Cortex of kidney (tissue), 1 donor: ENCODE data around the gene P2RY12.

ENCODE experiments used
- DNase-seq: peaks from one replicate; lab custom pipeline; 2025; lab: John Stamatoyannopoulos, UW

P2RY12 gene

DNA sequence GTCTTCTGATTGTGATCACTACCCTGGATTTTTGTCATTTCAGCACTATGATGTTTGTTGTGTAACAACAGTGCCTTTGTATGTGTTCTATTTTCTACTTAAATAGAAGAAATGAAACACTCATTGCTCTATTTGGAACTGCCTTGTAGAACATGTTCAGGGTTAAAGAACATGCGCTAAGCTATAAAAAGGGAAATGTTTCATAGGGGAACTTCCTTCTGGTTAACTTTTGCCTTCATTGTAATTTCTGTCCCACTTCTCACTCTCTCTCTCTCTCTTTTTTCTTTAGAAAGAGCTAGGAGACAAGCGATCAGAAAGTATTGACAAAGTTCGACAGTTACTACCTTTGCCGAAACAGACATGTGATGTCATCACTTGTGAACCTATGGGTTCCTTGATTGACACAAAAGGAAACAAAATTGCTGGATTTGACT lies at the start of gene P2RY12:
P2RY12 (minus strand) TSS at position 13 of the 434 bp plus-strand sequence. CDS start 45,908 bp downstream, outside the sequence.
- DNase-seq, result no peak

- DNase-seq, result no peak
Observed at GRCh38 chr3:151432616-151433372, 48.2 kb upstream of the P2RY12 start.

GRCh38 chr3:151431940-151432339 lies 47.4 kb upstream of the P2RY12 start:
- no peak for DNase-seq

DNA sequence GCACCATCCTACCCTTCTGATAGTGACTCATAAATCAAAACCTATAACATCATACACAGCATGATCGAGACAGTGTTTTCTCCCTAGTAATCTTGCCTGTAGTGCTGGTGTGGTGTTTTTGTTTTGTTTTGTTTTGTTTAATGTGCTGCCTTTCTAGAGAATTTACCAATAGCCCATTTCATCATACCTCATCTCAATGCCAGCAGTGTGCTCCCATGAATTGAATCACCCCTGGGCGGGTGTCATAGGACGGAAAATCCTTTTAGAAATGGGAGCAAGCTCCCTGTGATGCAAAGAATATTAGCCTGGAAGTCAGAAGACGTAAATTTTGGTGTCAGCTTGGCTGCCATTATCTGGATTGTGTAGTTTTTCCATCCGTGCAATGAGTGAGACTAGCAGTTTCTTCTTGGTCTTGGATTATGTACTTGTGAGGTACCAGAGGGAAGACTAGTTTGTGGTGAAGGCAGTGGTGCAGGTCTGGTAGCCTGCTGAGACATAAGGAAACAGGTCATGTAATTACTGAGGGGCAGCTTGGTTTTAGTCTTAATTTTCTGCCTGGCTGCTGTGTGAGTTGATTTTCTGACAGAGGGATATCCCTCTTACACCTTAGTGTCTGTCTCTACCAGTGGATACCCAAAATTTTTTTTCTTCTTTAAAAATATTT lies 46.4 kb upstream of the P2RY12 start:
- DNase-seq, result no peak

GRCh38 chr3:151428386-151428785 lies 43.8 kb upstream of the P2RY12 start:
- DNase-seq, result no peak

DNA sequence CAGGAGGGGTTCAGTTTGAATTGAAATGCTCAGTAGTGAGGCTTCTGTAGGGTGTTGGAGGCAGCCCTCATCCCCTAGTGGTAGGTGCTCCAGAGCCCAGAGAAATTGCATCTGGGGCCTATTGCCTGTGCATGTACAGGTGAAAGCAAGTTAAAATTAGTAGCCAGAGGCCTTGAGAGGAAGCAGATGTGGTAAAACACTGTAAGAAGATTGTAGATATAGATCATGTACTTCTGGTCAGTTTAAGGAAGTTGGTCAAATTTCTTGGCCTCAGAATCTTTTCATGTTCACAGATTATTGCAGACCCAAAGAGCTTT lies 41.7 kb upstream of the P2RY12 start:
- no peak for DNase-seq

DNA sequence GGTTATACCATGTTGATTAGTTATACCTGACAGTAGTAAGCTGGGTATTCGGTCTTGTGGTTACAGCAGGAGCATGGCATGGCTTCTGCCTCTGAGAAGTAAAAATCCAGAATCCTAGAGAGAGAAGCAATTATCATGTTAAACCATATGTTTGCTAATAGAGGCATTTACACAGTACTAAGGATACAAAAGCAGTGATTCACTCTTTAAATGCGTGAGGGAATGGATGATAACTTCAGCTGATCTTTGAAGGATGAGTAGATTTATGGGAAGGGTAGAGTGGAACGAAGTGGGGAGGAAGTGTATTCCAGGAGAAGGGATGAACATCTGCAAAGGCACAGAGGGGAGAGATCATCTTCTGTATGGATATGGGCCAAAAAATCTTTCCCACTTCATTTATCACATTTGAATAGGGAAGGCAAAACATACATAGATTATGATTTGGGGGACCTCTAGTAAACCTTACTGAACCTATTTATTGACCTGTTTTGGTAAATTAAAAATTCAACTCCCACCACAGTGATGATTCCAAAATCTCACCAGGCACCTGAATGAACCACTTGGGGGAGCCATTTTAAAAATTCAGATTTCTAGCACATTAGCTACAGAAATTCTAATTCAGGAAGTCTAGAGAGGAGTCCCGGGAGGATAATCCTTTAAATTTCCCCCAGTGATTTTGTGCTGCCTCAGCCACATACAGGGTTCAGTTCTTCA lies 41.2 kb upstream of the P2RY12 start:
- DNase-seq, result no peak

DNA sequence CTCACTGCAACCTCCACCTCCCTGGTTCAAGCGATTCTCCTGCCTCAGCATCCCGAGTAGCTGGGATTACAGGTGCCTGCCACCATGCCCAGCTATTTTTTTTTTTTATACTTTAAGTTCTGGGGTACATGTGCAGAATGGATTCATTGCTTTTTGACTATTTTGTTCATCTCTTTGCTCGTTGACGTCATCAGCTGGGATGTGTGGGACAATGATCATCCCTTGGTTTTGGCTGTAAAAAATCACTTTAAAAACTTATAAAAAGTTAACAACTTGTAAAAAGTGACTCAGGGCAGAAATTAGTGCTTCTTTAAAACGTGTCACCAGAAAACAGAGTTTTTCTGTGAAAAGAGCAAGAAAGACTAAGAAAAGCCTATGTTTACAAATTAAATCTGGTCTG lies 38.5 kb upstream of the P2RY12 start:
- no peak for DNase-seq

DNA sequence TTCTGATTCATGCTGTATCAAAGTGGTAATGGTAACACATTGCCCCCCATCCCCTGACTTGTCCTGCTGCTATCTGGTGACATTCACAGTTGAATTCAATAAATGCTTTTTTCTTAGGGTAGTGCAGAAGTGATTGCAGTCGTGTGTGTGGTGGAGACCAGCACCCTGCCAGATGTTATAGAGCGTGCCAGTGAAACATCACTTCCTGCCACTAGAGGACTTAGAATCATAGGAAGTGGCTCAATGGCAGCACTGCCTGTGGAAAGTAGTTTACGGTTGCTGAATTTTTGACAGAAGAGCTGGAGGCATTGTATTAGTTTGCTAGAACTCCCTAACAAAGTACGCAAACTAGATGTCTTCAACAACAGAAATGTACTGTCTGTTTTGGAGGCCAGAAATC lies 37.4 kb upstream of the P2RY12 start:
- no peak for DNase-seq

- DNase-seq, result no peak
Observed at GRCh38 chr3:151419806-151420205, 35.3 kb upstream of the P2RY12 start.

DNA sequence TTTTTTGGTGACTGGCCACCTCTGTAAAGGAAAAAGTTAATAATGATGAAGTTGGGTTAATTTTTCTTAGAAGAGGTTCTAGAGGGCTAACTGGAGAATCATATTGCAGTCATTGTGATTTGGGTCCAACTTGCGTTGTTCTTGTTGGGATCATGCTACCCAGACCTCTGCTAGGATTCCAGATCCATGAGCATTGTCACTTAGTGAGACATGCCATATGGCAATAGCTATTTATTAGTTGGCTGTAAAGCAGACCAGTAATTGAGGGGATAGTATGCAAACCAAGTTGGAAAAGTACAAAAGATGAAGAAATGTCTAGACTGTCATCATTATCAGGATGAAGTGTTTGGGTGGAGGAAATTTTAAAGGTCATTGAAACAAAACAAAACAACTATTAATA lies 30.7 kb upstream of the P2RY12 start:
- no peak for DNase-seq

- no peak for DNase-seq
Observed at GRCh38 chr3:151412989-151413388, 28.4 kb upstream of the P2RY12 start.

DNA sequence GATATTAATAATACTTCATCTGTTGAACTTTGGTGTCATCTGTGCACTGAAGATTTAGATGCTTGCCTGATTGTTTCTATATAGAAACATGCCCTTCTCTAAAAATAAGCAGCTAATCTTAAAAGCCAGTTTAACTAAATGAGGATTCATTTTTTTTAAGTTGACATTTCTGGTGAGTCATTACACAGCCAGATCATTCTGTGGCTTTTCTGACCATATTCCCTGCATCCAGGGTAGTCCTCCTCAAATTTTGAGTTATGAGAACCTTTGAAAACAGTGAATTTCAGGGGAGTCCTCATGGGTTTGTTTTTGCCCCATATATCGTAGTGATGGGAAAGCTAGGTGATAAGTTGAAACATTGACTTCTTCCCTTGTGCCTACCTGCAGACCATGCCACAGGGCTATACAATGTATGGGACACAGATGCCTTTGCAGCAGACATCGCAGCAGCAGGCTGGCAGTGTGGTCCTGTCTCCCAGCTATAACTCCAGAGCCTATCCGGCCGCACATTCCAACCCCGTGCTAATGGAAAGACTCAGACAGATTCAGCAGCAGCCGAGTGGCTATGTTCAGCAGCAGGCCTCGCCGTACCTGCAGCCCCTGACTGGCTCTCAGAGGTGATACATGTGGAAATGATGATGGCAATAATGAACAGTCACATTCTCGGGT lies 26.5 kb upstream of the P2RY12 start:
- DNase-seq, result no peak

- DNase-seq, result no peak
Observed at GRCh38 chr3:151407928-151408327, 23.4 kb upstream of the P2RY12 start.

- no peak for DNase-seq
Observed at GRCh38 chr3:151404316-151404715, 19.8 kb upstream of the P2RY12 start.

- DNase-seq, result no peak
Observed at GRCh38 chr3:151403246-151403645, 18.7 kb upstream of the P2RY12 start.

- no peak for DNase-seq
Observed at GRCh38 chr3:151402349-151402748, 17.8 kb upstream of the P2RY12 start.

- DNase-seq, result no peak
Observed at GRCh38 chr3:151400341-151400740, 15.8 kb upstream of the P2RY12 start.

DNA sequence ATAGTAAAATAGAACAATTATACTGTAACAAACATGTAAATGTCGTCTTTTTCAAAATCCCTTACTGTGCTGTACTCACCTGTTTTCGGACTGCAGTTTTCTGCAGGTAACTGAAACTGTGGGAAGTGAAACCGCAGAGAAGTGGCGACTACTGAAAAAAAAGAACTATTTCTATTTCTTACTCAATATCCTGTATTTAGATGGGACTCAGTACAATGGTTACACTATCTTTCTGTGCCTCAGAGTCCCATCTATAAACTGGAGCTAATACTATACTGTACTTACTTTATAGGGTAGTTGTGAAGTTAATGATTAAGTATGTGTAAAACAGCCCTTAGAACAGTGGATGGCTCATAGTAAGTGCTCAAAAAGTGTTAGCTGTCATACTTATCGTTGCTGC lies 14.3 kb upstream of the P2RY12 start:
- no peak for DNase-seq

GRCh38 chr3:151395806-151396205 lies 11.3 kb upstream of the P2RY12 start:
- DNase-seq, result no peak

GRCh38 chr3:151394611-151395010 lies 10.1 kb upstream of the P2RY12 start:
- no peak for DNase-seq

- no peak for DNase-seq
Observed at GRCh38 chr3:151393941-151394340, 9.4 kb upstream of the P2RY12 start.
